Effector memory CD4-positive, alpha-beta T cell (primary cell): ENCODE data around the gene ENPP7.

ENCODE experiments used
- DNase-seq, 3 donors: peaks; one replicate each; pipeline ENCODE4 v3.0.0-alpha.2; 2020
- H3K27ac ChIP-seq: 2 replicates; pipeline ENCODE4 v1.7.0; 2013; ENCODE audit warnings: mild to moderate bottlenecking, low read length, moderate library complexity; ENCODE audit not compliant: insufficient read depth, poor library complexity, severe bottlenecking
- H3K27me3 ChIP-seq: replicated peaks from 2 replicates; pipeline ENCODE4 v1.7.0; 2013; ENCODE audit warnings: mild to moderate bottlenecking, low read length; ENCODE audit not compliant: insufficient read depth, control insufficient read depth, poor library complexity, severe bottlenecking
- H3K36me3 ChIP-seq: 2 replicates; pipeline ENCODE4 v1.7.0; 2013; ENCODE audit warnings: mild to moderate bottlenecking, low read length, moderate library complexity; ENCODE audit not compliant: control insufficient read depth, insufficient read depth
- H3K4me1 ChIP-seq: 2 replicates; pipeline ENCODE4 v1.7.0; 2013; ENCODE audit warnings: low read length, mild to moderate bottlenecking; ENCODE audit not compliant: control insufficient read depth, insufficient read depth, poor library complexity, severe bottlenecking
- H3K4me3 ChIP-seq: 2 replicates; pipeline ENCODE4 v1.7.0; 2013; ENCODE audit warnings: low read length, low read depth, mild to moderate bottlenecking; ENCODE audit not compliant: insufficient read depth, poor library complexity, severe bottlenecking
- H3K9me3 ChIP-seq: 2 replicates; pipeline ENCODE4 v1.7.0; 2013; ENCODE audit warnings: mild to moderate bottlenecking, low read length, moderate library complexity; ENCODE audit not compliant: control insufficient read depth

The ENPP7 gene

GRCh38 chr17:79715098-79715942, 15.4 kb upstream of the ENPP7 start:
- Histone ChIP-seq H3K27me3 (no peaks in the 10 kb centered on the region), H3K27ac (no peak overlapping the region), H3K4me1 (no peaks in the 10 kb centered on the region), H3K4me3 (no peak overlapping the region), H3K36me3 (no peaks in the 10 kb centered on the region), H3K9me3 (no peaks in the 10 kb centered on the region)
- DNase-seq = no peak

GRCh38 chr17:79715943-79716797, 14.6 kb upstream of the ENPP7 start:
- no peak overlapping the region for H3K4me3 ChIP-seq
- H3K27ac ChIP-seq = no peak overlapping the region
- no peak for DNase-seq
- H3K9me3 ChIP-seq = no peaks in the 10 kb centered on the region
- no peaks in the 10 kb centered on the region for H3K4me1 ChIP-seq
- no peaks in the 10 kb centered on the region for H3K27me3 ChIP-seq
- H3K36me3 ChIP-seq = no peaks in the 10 kb centered on the region

GRCh38 chr17:79720705-79721292, 9.9 kb upstream of the ENPP7 start:
- Histone ChIP-seq H3K27ac (no peak overlapping the region), H3K4me1 (no peaks in the 10 kb centered on the region), H3K27me3 (no peaks in the 10 kb centered on the region), H3K9me3 (no peaks in the 10 kb centered on the region), H3K36me3 (no peaks in the 10 kb centered on the region), H3K4me3 (no peak overlapping the region)
- no peak for DNase-seq

GRCh38 chr17:79721993-79722671, 8.6 kb upstream of the ENPP7 start:
- DNase-seq = no peak
- Histone ChIP-seq H3K9me3 (no peaks in the 10 kb centered on the region), H3K27me3 (no peaks in the 10 kb centered on the region), H3K4me3 (no peak overlapping the region), H3K36me3 (no peaks in the 10 kb centered on the region), H3K4me1 (no peaks in the 10 kb centered on the region), H3K27ac (no peak overlapping the region)

- Histone ChIP-seq H3K4me1 (no peaks in the 10 kb centered on the region), H3K4me3 (no peak overlapping the region), H3K36me3 (no peaks in the 10 kb centered on the region), H3K9me3 (no peaks in the 10 kb centered on the region), H3K27me3 (no peaks in the 10 kb centered on the region), H3K27ac (no peak overlapping the region)
- no peak for DNase-seq
Measured at GRCh38 chr17:79722787-79723186, 8.0 kb upstream of the ENPP7 start.

- Histone ChIP-seq H3K9me3 (no peaks in the 10 kb centered on the region), H3K36me3 (no peaks in the 10 kb centered on the region), H3K4me3 (peak overlapping the region; percentile 24), H3K27me3 (no peaks in the 10 kb centered on the region), H3K4me1 (peaks cover 6% of the 10 kb centered on the region), H3K27ac (no peak overlapping the region)
- peak; percentile 64 to 88 (median 73) for DNase-seq
Measured at GRCh38 chr17:79728169-79728907, 2.4 kb upstream of the ENPP7 start.

GRCh38 chr17:79728908-79729471, 1.8 kb upstream of the ENPP7 start:
- Histone ChIP-seq H3K4me3 (no peak overlapping the region), H3K27me3 (no peaks in the 10 kb centered on the region), H3K27ac (no peak overlapping the region), H3K9me3 (no peaks in the 10 kb centered on the region), H3K4me1 (peaks cover 7% of the 10 kb centered on the region), H3K36me3 (no peaks in the 10 kb centered on the region)
- no peak for DNase-seq

- Histone ChIP-seq H3K36me3 (no peaks in the 10 kb centered on the region), H3K27ac (no peak overlapping the region), H3K4me3 (no peak overlapping the region), H3K9me3 (no peaks in the 10 kb centered on the region), H3K4me1 (peaks cover 7% of the 10 kb centered on the region), H3K27me3 (no peaks in the 10 kb centered on the region)
- DNase-seq = no peak
Measured at GRCh38 chr17:79729761-79730160, 982 bp upstream of the ENPP7 start.

GRCh38 chr17:79730437-79730768, 340 bp upstream of the ENPP7 start:
- Histone ChIP-seq H3K27me3 (no peaks in the 10 kb centered on the region), H3K9me3 (no peaks in the 10 kb centered on the region), H3K27ac (no peak overlapping the region), H3K4me1 (peaks cover 7% of the 10 kb centered on the region), H3K36me3 (no peaks in the 10 kb centered on the region), H3K4me3 (no peak overlapping the region)
- no peak for DNase-seq
